GM12874 (cell line): Measurements from ENCODE around the gene HS3ST2.

ENCODE experiments used
- CTCF ChIP-seq: IDR thresholded peaks from 2 replicates; pipeline ENCODE4 v1.5.1; 2011; ENCODE audit warnings: low read depth, mild to moderate bottlenecking, control low read depth, low read length, moderate library complexity; ENCODE audit not compliant: insufficient read depth

The HS3ST2 gene

GRCh38 chr16:22782314-22782713 lies 31.6 kb upstream of the HS3ST2 start:
- no peak for TF ChIP-seq CTCF

- no peak for TF ChIP-seq CTCF
Observed at GRCh38 chr16:22784690-22785214, 29.2 kb upstream of the HS3ST2 start.

GRCh38 chr16:22785552-22785951 lies 28.4 kb upstream of the HS3ST2 start:
- no peak for TF ChIP-seq CTCF

- TF ChIP-seq CTCF: no peak
Observed at GRCh38 chr16:22786284-22786683, 27.7 kb upstream of the HS3ST2 start.

- no peak for TF ChIP-seq CTCF
Observed at GRCh38 chr16:22786691-22787090, 27.3 kb upstream of the HS3ST2 start.

GRCh38 chr16:22787466-22788192 lies 26.3 kb upstream of the HS3ST2 start:
- no peak for TF ChIP-seq CTCF

- no peak for TF ChIP-seq CTCF
Observed at GRCh38 chr16:22788193-22788530, 25.8 kb upstream of the HS3ST2 start.
